Anterior cingulate cortex (tissue), 58 donors: Measurements from ENCODE around the gene CHIT1.

Experiments used
- DNase-seq, 58 donors: peaks; one replicate each; lab custom pipeline; 2025; lab: John Stamatoyannopoulos, UW

Gene CHIT1

DNA sequence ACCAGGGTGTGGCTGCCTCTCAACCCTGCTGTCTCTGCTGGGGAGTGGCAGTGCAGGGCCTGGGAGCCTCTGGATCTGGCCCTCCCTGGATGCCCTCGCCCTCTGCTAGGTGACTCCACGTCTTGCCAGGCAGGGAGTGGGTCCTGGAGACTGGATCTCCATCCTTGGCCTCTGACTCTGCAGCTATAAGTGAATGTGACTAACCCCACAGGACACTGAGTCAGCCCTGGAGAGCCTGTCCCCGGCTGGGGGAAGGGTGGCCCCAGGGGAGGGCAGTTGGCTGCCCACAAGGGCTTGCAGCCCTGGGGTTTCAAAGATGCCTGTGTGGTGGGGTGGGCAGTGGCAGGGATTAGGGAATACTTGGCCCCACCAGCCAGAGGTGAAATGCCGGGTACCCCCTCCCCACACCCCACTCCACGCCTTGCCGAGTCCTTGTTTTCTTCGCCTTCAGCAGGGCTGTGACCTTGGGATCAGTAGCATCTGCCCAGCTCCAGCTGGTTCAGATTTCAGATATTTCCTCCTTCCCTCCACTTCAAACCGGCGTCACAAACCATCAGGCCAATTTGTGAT lies 51.9 kb downstream of the CHIT1 start:
- DNase-seq = no peak

DNA sequence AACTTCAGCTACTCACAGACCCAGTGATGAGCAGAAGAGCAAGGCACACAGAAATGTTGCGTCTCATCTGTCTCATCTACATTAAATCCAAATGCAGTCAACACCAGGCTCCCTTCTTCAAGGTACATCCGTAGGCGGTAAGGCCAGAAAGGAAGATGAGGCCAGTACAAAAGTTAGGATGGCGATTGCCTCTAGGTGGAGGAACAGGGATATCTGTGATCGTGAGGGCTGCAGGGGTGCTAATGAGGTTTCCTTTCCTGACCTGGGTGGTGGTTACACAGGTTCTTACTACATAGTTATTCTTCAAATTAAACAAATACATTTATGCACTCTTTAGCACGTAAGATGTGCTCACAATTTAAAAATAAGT lies 52.5 kb downstream of the CHIT1 start:
- no peak for DNase-seq

DNA sequence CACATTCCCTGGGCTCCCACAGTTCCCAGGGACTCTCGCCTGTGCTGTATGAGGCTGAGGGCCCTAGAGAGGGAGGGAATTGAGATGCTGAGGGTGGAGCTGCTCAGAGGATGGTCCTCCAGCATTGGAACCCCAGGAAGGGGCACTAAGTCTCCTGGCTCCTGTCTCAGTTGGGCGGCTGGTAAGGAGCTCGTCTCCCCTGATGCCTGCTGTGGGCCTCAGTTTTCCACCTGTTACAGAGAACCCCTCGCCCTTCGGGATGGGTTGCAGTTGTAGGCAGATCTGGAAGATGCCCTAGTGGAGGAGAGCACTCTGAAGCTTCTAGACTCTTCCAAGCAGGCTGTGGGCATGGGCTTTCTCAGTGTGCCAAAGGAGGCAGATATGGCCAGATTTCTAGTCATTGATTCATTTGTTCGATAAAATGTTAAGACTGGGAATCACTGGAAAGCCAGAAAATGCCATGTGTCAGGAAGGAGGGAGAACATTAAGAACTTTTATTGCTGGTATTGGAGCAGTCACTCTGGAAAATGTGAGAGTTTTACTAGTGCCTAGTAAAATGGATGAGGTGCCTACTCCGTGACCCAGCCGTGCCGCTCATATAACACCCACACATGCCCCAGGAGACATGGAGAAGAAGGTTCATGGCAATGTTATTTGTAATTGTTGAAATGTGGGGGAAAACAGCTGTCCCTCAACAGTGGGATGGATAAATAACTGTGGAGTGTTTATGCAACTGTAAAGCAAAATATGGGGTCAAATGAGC lies 53.0 kb downstream of the CHIT1 start:
- DNase-seq = no peak

- peak in 19 of 58 donors; percentile 8 to 65 (median 36) for DNase-seq
These were observed 53.6 kb downstream of the CHIT1 start for GRCh38 chr1:203175827-203176241.

DNA sequence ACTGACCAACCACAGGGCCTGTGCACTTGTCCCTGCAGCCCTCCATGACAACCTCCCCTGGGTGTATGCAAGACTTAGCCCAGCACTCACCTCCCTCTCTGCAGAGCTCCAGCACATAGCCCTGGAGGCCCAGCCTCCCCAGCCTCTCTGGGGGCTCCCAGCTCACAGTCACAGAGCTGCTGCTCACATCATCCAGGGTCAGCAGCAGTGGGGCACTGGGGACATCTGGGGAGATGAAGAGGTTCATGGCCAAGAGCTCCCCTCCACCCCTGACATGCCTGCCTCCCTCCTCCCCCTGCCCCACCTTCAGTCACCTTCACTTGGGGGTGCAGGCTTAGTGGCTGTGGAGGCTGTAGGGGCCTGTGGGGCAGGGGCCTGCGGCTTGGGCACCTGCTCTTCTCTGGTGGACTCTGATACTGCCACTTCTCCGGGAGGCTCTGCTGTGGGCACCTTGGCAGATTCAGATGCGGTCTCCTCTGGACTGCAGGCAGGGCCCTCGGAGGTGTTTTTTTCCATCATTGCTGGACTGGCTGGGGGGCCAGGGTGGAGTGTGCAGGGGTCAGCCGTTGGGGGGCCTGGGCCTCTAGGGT lies 54.1 kb downstream of the CHIT1 start, which contains the start of gene MYBPH:
MYBPH (minus strand) TSS at position 590 of the 590 bp plus-strand sequence; CDS start at position 519, 71 bp downstream.
- no peak for DNase-seq

DNA sequence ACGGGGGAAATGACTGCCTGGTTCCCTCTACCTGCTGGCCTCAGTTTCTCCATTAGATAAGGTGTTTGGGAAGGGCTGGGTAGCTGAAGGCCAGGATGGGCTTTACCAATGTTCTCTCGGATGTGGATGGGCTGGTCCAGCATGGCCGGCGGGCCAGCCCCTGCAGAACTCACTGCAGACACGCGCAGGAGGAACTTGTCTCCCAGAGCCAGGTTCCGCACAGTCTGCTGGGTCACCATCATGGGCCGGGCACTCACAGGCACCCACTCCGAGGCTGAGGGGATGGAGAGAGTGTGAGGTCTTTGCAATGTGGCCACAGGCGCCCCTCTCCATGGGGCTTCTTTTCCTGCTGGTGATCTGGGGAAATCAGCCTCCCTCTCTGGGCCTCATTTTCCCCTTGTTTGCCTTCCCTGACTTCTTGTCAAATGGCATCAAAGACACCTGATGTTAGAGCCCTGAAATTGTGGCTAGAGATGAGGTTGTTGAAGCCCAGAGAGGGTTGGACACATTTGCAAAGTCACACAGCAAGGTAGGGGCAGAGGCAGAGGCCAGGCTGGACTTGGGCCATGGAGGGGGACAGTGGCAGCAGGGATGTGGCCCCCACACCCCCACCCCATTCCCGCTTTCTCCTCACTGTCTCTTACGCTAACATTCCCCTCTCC lies 55.0 kb downstream of the CHIT1 start:
- DNase-seq = no peak

DNA sequence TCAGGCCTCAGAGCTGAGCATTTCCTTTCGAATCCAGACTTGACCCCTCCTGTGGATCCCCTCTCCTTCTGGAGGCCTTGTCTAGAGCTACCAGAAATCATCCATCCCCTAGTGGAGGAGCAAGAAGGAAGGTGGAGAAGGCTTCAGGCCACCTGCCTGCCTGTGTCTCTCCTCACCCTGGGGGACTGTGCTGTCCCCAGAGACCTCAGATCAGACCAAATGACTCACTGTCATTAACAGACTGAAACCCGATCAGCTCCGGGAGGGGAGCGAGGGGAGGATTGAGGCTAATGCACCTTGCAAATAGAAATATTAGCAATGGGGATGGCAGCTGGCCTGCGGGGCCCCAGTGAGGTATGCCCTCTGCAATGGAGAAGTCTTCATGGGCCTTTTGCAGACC lies 55.9 kb downstream of the CHIT1 start:
- no peak for DNase-seq

DNA sequence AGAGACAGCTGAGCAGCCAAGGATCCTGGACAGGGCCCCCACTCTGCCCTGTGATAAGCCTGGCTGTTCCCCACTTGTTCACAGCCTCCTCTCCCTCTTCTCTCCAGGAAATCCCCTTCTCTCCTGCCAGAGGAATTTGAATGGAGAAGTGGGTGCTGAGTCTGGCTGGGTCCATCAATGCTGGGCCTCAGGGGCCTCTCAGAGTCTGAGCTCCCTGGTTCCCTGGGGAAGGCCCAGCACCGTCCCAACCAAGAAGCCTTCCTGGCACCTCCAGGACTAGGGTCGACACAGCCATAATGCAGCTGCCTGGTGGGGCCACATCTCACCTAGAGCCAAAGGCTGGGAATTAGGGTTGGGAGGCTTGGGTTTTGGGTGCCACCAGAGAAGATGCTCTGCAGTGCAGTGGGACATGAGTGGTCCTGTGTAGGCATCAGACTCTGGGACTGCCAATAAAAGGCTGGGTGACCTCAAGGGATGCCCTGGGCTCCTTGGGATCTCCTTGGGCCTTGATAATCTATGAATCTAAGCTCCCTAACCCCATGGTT lies 56.4 kb downstream of the CHIT1 start:
- DNase-seq = no peak

DNA sequence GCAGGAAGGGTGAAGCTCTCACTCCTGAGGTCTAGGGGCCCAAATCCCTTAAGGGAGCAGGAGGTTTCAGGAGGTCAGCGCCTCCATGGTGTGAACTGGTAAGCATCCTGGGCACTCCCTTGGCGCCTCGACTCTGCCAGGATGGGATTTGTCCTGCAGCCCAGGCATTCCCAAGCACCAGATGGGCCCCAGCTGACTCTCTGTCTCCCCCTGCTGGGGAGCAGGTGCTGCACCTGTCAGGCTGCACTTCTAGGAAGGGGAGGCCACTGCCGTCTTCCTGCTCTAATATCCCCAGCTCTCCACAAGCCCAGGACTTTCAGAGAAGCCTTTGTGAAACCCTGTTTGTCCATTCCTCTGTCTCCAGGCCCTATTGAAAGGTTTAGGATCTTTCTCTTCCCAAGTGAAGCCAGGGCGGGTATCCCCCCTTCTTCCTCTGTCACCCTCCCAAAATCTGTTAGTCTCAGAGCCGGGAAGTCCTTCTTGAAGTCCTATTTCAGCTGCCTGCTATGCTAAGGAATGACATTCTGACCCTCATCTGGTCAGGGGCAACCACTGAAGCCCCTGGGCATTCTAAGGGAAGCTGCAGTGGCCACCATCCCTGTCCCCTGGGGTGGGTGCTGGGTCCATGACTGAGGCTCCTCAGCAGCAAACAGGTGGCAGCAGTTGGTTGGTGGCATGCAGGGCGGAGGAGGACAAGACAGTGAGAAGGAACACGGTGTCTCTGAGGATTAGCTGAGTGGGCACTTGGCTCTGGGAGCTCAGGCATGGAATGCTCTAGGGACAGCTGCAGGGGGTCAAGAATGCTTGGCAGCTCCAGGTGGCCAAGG lies 57.1 kb downstream of the CHIT1 start:
- peak in 43 of 58 donors; percentile 16 to 76 (median 51) for DNase-seq

DNA sequence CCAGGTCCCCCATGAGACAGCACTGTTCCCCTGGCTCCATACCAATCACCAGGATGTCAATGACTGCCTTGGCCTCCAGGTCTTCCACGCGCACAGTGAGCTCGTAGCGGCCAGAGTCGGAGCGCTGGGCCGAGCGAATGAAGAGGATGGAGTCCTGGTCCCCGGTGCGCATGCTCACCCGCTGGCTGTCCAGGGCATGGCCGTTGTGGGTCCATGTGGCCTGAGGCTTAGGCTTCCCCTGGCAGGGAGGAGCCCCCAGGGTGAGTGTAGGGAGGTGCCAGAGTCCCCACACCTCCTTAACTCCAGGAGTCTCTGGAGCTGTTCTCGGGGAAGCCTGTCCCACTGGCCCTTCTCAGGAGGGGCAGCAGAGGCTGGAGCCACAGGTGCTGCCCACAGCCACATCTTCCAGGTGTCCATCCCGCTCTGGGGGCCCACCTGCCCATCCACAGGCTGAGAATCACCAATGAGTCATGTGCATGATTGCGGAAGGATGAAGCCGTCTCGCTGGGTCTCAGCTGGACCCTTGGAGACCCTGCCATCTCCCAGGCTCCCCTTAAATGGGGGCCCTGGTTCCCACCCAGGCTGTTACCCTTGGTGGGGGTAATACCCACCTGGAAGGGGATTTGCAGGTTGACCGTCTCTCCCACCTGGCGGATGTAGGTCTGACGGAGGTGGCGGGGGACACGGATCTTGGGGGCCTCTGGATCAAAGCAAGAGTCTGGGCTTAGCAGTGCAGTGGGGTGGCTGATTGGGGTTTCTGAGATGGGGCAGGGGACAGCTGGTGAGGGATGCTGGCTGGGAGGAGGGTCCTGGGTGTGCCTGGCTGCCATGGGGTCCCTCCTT lies 57.9 kb downstream of the CHIT1 start:
- DNase-seq = no peak

GRCh38 chr1:203170625-203171330 lies 58.7 kb downstream of the CHIT1 start:
- no peak for DNase-seq

- no peak for DNase-seq
These were observed 59.5 kb downstream of the CHIT1 start for GRCh38 chr1:203169770-203170520.

DNA sequence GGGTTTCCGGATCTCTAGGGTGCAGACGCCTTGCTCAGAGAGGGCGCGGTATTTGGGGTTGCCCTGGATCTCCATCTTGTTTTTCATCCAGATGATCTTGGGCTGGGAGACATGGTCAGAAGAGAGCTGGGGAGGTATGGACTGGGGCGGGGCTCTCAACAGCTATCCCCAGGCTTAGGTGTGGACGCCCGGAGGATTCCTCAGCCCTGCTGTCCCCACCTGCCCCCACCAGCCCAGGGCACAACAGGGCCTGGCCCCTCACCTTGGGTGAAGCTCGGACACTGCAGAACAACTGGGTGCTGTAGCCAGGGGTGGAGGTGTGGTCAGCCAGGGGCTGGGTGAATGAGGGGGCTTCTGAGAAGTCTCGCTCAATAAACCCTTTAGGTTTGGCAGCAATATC lies 60.5 kb downstream of the CHIT1 start:
- DNase-seq = no peak

- no peak for DNase-seq
These were observed 61.2 kb downstream of the CHIT1 start for GRCh38 chr1:203168256-203168786.

DNA sequence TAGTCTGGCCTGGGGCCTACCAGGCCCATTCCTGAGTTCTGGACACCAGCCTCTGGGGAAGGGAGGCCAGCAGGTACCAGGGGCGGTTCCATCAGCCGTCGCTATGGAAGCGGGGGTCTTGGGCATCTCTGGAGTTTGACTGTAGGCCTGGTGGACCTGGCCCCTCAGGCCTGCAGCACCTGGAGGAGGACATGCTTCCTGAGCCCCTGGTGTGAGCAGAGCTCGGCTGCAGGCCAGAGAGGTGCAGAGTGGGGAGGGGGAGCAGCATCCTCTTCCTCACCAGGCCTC lies 61.6 kb downstream of the CHIT1 start:
- no peak for DNase-seq

- DNase-seq = peak in 1 of 58 donors; percentile 48
These were observed 62.2 kb downstream of the CHIT1 start for GRCh38 chr1:203167026-203167912.
